SJCRH30 (cell line): ENCODE data around the gene LPIN1. TPM values are rescaled to one million over a fixed set of nuclear protein-coding genes. Genes with fewer than 3 reads are reported as not detected.

Experiments
- total RNA-seq: library from RNA; depleted of rRNA; stranded (reverse); fragments of >200 nt; shearing (Covaris generic); gene quantifications from 2 replicates; pipeline ENCODE4 v1.2.3, GENCODE V29; 2014; rRNA removed

The LPIN1 gene
- total RNA-seq, 1 experiment from 2014 or later = 37.0 TPM

Other genes starting within 250 kb of the LPIN1 start
- 0.12 and 0.38 TPM in 2 replicates for gene GREB1, start 212.6 kb upstream of the LPIN1 start, total RNA-seq
- gene NTSR2, start 76.4 kb upstream of the LPIN1 start, total RNA-seq = not detected in 2 replicates